PFSK-1 (cell line): ENCODE results near the gene ITGA7.

Experiments
- FOXP2 ChIP-seq: optimal IDR thresholded peaks from 2 replicates; pipeline ENCODE3; 2011; ENCODE audit warnings: borderline replicate concordance, control low read depth, inconsistent platforms; ENCODE audit not compliant: insufficient read depth; ENCODE audit errors: extremely low read length, extremely low read depth
- POLR2AphosphoS5 ChIP-seq: IDR thresholded peaks from 2 replicates; pipeline ENCODE4 v1.6.1; 2012; ENCODE audit warnings: low read depth, mild to moderate bottlenecking, control low read depth, low read length, moderate library complexity
- SIN3A ChIP-seq: IDR thresholded peaks from 2 replicates; pipeline ENCODE4 v1.6.1; 2012; ENCODE audit warnings: mild to moderate bottlenecking, low read length, moderate library complexity, borderline replicate concordance; ENCODE audit not compliant: insufficient read depth
- TAF1 ChIP-seq: IDR thresholded peaks from 2 replicates; pipeline ENCODE4 v1.6.1; 2012; ENCODE audit warnings: low read length, control low read depth, borderline replicate concordance; ENCODE audit not compliant: insufficient read depth
- TF ChIP-seq, protein P1 (sequence below), 2 experiments: IDR thresholded peaks; 2 replicates each; pipeline versions ENCODE4 v1.6.1 to v1.8.0; 2011 to 2012; ENCODE audit warnings: low read depth in 2 of 2, low read length in 2 of 2, control low read depth in 1 of 2, inconsistent platforms in 1 of 2, mild to moderate bottlenecking in 1 of 2, moderate library complexity in 1 of 2; ENCODE audit not compliant: insufficient read depth in 1 of 2

Gene ITGA7

DNA sequence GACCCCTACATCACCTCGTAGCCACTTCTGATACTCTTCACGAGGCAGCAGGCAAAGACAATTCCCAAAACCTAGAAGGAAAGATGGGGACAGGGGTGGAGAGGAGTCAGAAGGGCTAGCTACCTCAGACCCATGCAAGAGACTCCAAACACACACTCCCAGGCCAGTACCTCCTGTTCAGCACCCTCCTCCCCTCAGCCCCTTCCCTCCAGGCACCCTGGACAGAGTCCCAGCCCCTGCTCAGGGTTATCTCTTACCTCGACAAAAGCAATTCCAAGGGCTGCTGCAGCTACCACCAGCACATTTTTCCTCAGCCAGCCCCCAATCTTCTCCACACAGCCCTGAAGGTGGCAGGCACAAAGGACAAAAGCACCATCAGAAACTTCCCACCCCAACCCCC, 17.9 kb upstream of the ITGA7 start:
- TF ChIP-seq SIN3A, result no peak
- no peak for TF ChIP-seq FOXP2
- TF ChIP-seq, protein P1, sequence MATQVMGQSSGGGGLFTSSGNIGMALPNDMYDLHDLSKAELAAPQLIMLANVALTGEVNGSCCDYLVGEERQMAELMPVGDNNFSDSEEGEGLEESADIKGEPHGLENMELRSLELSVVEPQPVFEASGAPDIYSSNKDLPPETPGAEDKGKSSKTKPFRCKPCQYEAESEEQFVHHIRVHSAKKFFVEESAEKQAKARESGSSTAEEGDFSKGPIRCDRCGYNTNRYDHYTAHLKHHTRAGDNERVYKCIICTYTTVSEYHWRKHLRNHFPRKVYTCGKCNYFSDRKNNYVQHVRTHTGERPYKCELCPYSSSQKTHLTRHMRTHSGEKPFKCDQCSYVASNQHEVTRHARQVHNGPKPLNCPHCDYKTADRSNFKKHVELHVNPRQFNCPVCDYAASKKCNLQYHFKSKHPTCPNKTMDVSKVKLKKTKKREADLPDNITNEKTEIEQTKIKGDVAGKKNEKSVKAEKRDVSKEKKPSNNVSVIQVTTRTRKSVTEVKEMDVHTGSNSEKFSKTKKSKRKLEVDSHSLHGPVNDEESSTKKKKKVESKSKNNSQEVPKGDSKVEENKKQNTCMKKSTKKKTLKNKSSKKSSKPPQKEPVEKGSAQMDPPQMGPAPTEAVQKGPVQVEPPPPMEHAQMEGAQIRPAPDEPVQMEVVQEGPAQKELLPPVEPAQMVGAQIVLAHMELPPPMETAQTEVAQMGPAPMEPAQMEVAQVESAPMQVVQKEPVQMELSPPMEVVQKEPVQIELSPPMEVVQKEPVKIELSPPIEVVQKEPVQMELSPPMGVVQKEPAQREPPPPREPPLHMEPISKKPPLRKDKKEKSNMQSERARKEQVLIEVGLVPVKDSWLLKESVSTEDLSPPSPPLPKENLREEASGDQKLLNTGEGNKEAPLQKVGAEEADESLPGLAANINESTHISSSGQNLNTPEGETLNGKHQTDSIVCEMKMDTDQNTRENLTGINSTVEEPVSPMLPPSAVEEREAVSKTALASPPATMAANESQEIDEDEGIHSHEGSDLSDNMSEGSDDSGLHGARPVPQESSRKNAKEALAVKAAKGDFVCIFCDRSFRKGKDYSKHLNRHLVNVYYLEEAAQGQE (IDR thresholded peaks at IDR 0.05; ENCODE audit: insufficient read depth in 1 of 2, low read depth in 2 of 2, low read length in 2 of 2), result no peak
- TF ChIP-seq POLR2AphosphoS5, result no peak

DNA sequence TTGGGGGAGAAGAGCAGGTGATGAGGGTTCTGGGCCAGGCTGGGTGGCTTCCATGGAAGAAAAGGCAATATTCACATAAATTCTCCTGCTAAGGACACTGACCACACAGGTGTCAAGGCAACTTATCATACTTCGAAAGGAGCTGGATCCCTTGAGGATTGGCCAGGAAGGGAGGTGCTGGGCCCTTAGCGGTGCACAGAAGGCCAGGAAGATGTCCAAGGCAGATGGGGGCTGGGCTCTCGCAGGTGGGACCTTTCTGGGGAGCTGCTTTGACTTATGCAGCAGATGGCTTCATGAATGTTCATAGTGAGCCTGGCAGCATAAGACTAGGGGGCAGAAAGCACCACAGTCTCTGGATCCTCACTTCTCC, 17.2 kb upstream of the ITGA7 start:
- TF ChIP-seq, protein P1 (IDR thresholded peaks at IDR 0.05; ENCODE audit: insufficient read depth in 1 of 2, low read depth in 2 of 2, low read length in 2 of 2), result no peak
- TF ChIP-seq SIN3A, result no peak
- no peak for TF ChIP-seq TAF1
- TF ChIP-seq POLR2AphosphoS5, result no peak
- TF ChIP-seq FOXP2, result no peak

DNA sequence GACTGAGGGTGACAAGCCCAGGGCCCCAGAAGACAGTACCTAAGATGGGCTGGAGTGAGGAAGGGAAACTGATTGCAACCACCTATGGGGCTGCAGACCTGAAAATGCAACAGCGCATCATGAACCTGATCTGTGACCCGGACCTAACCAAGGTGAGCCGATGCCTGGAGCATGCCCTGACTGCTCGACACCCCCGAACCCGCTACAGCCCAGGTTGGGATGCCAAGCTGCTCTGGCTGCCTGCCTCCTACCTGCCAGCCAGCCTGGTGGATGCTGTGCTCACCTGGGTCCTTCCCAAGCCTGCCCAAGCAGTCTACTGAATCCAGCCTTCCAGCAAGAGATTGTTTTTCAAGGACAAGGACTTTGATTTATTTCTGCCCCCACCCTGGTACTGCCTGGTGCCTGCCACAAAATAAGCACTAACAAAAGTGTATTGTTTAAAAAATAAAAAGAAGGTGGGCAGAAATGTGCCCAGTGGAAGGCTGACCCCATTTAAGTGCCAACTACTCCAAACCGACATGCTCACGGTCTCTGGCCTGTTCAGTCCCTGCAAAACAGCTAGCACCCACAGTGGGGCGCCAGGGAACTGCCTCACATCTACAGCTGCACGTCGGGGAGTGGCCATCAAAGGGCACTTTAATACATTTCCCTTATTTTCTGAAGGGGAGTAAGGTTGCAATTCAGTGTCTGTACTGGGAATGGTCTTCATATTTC, 16.7 kb upstream of the ITGA7 start:
- TF ChIP-seq SIN3A, result no peak
- no peak for TF ChIP-seq TAF1
- TF ChIP-seq, protein P1 (IDR thresholded peaks at IDR 0.05; ENCODE audit: insufficient read depth in 1 of 2, low read depth in 2 of 2, low read length in 2 of 2), result no peak
- TF ChIP-seq POLR2AphosphoS5, result no peak
- no peak for TF ChIP-seq FOXP2

DNA sequence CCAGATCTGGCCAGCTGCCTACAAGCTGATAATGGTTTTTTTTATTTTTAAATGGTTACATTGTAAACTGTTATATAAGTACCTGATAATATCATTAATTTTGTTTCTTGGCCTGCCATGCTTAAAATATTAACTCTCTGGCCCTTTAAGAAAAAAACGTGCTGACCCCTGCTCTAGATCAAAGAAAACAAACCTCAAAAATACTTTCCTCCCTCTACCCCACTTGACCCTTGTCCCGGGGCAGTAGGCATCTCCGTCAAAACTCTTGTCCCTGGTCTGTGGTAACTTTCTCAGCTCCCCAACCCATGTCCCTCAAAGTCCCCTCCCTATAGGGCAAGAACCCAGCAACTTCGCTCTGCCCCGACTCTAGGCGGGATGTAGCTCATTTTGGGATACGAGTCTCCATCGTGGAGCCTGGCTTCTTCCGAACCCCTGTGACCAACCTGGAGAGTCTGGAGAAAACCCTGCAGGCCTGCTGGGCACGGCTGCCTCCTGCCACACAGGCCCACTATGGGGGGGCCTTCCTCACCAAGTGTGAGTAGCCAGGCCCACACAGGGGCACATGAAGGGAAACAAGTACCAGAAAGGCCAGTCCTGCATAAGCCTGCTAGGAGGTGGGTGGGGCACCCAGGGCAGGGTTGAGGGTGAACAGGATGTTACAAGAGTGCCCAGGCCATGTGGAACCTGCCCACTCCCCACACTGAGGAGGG, 16.0 kb upstream of the ITGA7 start:
- no peak for TF ChIP-seq FOXP2
- TF ChIP-seq TAF1, result no peak
- TF ChIP-seq SIN3A, result no peak
- TF ChIP-seq, protein P1 (IDR thresholded peaks at IDR 0.05; ENCODE audit: insufficient read depth in 1 of 2, low read depth in 2 of 2, low read length in 2 of 2), result no peak
- no peak for TF ChIP-seq POLR2AphosphoS5
